Astrocyte of the cerebellum (primary cell): ENCODE results near the gene PRKAB1.

Source experiments
- DNase-seq: peaks from one replicate; pipeline ENCODE4 v3.0.0-alpha.2; 2011; ENCODE audit warnings: low read depth
- H3K4me3 ChIP-seq: 2 replicates; pipeline ENCODE4 v1.5.1; 2011; ENCODE audit warnings: mild to moderate bottlenecking, low read depth, low read length, moderate library complexity
- in situ Hi-C: cut with HindIII; loops from 2 replicates; pipeline ENCODE4 v1.10.0; 2017; ENCODE audit warnings: low sequenced_read_pairs
- TF ChIP-seq, protein P1 (sequence below): IDR thresholded peaks from 2 replicates; pipeline ENCODE4 v1.5.1; 2012; ENCODE audit warnings: low read length, low read depth, moderate library complexity, mild to moderate bottlenecking; ENCODE audit errors: missing control alignments

PRKAB1 gene

DNA sequence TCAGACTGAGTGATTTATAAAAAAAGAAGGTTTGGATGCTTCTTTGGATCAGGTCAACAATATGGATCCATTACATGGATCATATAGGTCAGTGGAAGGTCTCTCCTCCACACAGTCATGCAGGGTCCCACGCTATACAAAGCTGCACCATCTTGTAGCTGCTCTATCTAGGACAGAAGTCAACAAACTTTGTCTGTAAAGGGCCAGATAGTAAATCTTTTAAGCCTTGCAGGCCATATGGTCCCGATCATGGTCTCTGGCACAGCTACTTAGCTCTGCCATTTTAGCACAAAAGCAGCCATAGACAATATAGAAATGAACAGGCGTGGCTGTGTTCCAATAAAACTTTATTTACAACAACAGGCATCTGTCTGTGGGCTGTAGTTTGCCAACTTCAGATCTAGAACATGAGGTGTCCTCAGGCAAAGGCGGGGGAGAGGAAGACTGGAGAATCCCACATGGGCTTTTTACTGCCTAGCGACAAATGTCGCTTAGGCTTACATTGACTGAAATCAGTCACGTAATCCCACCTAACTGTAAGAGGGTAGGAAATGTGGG lies 37.6 kb upstream of the PRKAB1 start:
- H3K4me3 ChIP-seq: no peak overlapping the region
- TF ChIP-seq, protein P1, sequence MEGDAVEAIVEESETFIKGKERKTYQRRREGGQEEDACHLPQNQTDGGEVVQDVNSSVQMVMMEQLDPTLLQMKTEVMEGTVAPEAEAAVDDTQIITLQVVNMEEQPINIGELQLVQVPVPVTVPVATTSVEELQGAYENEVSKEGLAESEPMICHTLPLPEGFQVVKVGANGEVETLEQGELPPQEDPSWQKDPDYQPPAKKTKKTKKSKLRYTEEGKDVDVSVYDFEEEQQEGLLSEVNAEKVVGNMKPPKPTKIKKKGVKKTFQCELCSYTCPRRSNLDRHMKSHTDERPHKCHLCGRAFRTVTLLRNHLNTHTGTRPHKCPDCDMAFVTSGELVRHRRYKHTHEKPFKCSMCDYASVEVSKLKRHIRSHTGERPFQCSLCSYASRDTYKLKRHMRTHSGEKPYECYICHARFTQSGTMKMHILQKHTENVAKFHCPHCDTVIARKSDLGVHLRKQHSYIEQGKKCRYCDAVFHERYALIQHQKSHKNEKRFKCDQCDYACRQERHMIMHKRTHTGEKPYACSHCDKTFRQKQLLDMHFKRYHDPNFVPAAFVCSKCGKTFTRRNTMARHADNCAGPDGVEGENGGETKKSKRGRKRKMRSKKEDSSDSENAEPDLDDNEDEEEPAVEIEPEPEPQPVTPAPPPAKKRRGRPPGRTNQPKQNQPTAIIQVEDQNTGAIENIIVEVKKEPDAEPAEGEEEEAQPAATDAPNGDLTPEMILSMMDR: no peak
- in situ Hi-C loops: no loop called here
- no peak for DNase-seq

DNA sequence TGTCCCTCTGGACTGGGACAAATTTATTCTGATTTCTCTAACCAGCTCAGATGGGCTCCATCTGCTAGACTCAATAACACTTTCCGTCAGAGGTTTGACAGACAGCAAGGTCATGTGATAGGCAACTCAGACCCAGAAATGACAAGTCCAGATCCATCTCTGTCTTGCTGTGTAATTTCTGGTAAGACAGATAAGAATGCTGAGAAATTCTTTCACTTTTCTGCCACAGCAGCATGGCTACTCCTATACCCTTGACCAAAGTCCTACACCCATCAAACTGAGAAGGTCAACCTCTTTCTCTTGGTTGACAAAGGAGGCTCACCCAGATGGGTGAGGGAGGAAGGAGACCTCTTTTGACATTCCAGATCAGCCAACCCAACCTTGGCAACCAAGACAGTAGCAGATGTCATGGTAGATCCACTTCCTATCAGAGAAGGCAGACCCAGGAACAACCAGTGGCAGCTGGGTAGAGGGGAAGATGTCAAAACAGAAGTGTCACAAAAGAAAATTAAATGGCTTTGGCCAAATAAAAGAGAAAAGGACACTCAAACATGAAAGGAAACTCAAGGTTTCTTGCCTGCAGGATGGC lies 36.9 kb upstream of the PRKAB1 start:
- in situ Hi-C loops: no loop called here
- H3K4me3 ChIP-seq: no peak overlapping the region
- DNase-seq: no peak
- TF ChIP-seq, protein P1: no peak

DNA sequence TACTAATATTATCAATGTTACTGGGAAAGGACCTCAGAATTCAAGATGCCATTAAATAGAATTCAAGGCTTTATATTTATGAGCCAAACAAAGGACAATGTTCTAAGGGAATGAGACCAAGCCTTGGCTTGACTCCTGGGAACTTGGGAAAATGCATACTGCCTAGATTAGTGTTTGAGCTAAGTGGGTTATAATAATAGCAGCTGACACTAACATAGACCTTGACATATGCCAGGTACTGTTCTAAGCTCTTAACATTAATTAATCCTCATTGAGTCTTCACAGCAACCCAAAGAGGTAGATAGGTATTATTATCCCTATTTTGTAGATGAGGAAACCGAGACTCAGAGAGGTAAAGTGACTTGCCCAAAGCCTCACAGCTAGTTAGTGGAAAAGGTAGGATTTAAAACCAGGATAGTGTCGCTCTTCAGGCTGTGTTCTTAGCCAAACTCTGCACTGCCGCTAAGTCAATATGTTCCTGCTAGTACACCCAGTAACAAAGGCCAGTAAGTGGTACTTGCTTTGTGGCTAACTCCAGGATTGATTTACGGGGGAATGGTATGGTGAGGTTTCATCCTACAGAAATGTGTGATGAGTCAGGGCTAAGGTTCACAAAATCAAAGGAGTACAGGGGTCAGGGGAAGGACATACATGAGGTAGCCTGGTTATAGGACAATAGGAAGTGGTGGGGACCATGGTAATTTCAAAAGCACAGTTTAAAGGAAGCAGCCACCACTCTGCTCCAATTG lies 35.8 kb upstream of the PRKAB1 start:
- TF ChIP-seq, protein P1: no peak
- DNase-seq: no peak
- in situ Hi-C loops: no loop called here
- no peak overlapping the region for H3K4me3 ChIP-seq

DNA sequence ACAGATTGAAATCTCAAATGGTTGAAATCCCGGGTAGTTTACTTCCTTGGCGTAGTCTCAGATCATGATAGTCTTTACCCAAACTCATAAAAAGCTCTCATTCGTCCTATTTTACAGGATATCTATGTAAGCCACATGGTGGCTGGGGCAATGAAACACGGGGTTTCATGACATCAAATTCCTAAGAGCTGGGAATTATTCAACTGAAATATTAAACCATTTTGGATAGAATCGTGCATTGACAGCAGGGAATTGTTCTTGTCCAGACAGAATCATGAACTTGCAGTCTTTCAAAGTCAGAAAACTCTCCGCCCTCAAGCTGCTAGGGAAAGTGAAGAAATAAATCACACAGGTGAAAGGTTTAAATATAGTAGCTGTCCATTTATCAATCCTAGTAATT lies 33.2 kb upstream of the PRKAB1 start:
- DNase-seq: no peak
- TF ChIP-seq, protein P1: no peak
- in situ Hi-C loops: no loop called here
- no peak overlapping the region for H3K4me3 ChIP-seq

DNA sequence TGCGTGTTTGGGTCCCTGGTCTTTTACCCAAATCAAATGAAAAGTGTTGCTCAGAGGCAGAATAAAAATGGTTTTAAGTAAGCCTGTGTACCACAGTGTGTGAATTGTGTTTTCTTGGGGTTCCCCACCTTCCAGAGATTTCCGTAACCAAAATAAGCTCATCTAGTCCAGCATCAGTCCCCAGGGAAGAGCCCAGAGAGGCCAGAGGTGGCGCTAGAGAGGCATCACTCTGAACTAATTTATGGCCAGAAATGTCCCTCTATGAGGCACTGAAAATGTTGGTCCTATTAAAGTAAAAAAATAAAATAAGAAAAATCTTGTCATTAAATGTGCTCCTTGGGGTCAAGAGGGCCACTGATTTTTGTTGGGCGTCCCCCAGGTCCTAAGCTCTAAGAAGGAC lies 24.9 kb upstream of the PRKAB1 start:
- H3K4me3 ChIP-seq: no peak overlapping the region
- in situ Hi-C loops: no loop called here
- TF ChIP-seq, protein P1: peak; percentile 13
- no peak for DNase-seq

DNA sequence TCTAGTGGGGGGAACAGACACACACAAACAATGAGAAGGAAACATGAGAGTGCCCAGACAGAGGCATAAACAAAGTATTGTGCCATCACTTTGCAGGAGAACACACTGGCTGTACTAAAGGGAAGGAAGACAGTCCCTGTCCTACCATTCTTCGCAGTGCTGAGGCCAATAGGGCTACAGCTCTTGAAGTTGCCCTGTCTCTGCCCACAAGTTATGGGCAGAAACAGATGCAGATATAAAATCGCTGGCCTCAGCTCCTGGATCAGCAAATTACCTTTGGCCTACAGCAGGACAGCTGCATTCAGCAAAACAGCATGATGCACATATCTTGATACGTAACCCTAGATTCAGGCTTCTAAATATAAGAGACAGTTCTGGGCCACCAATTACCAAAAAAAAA lies 23.0 kb upstream of the PRKAB1 start:
- in situ Hi-C loops: no loop called here
- no peak for DNase-seq

More for the DNA sequence above, 23.0 kb upstream of the PRKAB1 start:
- no peak overlapping the region for H3K4me3 ChIP-seq
- TF ChIP-seq, protein P1: no peak
